ENCODE data around the gene CD79B. TPM values are rescaled to one million over a fixed set of nuclear protein-coding genes. Genes with fewer than 3 reads are reported as not detected.
"Not testable (repeated sequence)": the region's sequence is repeated elsewhere in the genome, so short reads cannot be mapped to it uniquely, and the experiment has no call there.

CD79B gene
- total and polyA plus RNA-seq, 2 experiments from 2014 or later, result not detected

- 62 to 64% methylated on average over 12 of the region's 12 CpGs for WGBS, 2 experiments (ENCODE audit: low coverage in 1 of 2, low lambda C conversion rate in 2 of 2, missing lambda C conversion rate in 2 of 2)
- no peaks in the 10 kb centered on the region for H3K9me3 ChIP-seq (ENCODE audit: low read depth)
- H3K9me2 ChIP-seq (ENCODE audit: insufficient read depth), result no peaks in the 10 kb centered on the region
- DNase-seq, result no peak
- H3K36me3 ChIP-seq (ENCODE audit: low read depth), result no peaks in the 10 kb centered on the region
- H2AFZ ChIP-seq, result no peak overlapping the region
- no peaks in the 10 kb centered on the region for H4K20me1 ChIP-seq (ENCODE audit: insufficient read depth)
- no peak overlapping the region for H3K9ac ChIP-seq
- H3K4me2 ChIP-seq (ENCODE audit: unreplicated experiment), result no peak overlapping the region
- no peaks in the 10 kb centered on the region for H3K4me1 ChIP-seq (ENCODE audit: insufficient read depth)
- H3K4me3 ChIP-seq, result no peak overlapping the region
- TF ChIP-seq EZH2 (IDR thresholded peaks at IDR 0.05; ENCODE audit: insufficient read depth, poor library complexity, severe bottlenecking) (no peak), EZH2phosphoT487 (IDR thresholded peaks at IDR 0.05; ENCODE audit: insufficient read depth, low read depth) (no peak)
- H3K27ac ChIP-seq, result no peak overlapping the region
- H3K79me2 ChIP-seq (ENCODE audit: insufficient read depth), result no peaks in the 10 kb centered on the region
- in situ Hi-C loops (cut with MboI), result loop anchor here (25.0 kb wide), 1 partner anchor 371 kb away; no protein-coding TSS in a partner anchor
- H3F3A ChIP-seq (ENCODE audit: insufficient read depth), result no peaks in the 10 kb centered on the region
- H3K27me3 ChIP-seq (replicated peaks; ENCODE audit: insufficient read depth), result peaks cover 13% of the 10 kb centered on the region; the same call in 1 of the 2 replicates
Measured at GRCh38 chr17:63916566-63917185, 15.5 kb downstream of the CD79B start.

- not testable (repeated sequence) for H3K9me3 ChIP-seq (ENCODE audit: low read depth); H2AFZ ChIP-seq; H3K79me2 ChIP-seq (ENCODE audit: insufficient read depth); H3K9me2 ChIP-seq (ENCODE audit: insufficient read depth); H3K27ac ChIP-seq; H3F3A ChIP-seq (ENCODE audit: insufficient read depth); H3K4me2 ChIP-seq (ENCODE audit: unreplicated experiment); H4K20me1 ChIP-seq (ENCODE audit: insufficient read depth); H3K36me3 ChIP-seq (ENCODE audit: low read depth); H3K4me1 ChIP-seq (ENCODE audit: insufficient read depth); H3K4me3 ChIP-seq; DNase-seq; H3K9ac ChIP-seq
- 56 to 62% methylated on average over 10 of the region's 10 CpGs for WGBS, 2 experiments (ENCODE audit: low coverage in 1 of 2, low lambda C conversion rate in 2 of 2, missing lambda C conversion rate in 2 of 2)
- in situ Hi-C loops (cut with MboI), result loop anchor here (25.0 kb wide), 1 partner anchor 372 kb away; no protein-coding TSS in a partner anchor
- peaks cover 20% of the 10 kb centered on the region; the same call in 1 of the 2 replicates for H3K27me3 ChIP-seq (replicated peaks; ENCODE audit: insufficient read depth)
Measured at GRCh38 chr17:63915753-63916152, 16.4 kb downstream of the CD79B start.

DNA sequence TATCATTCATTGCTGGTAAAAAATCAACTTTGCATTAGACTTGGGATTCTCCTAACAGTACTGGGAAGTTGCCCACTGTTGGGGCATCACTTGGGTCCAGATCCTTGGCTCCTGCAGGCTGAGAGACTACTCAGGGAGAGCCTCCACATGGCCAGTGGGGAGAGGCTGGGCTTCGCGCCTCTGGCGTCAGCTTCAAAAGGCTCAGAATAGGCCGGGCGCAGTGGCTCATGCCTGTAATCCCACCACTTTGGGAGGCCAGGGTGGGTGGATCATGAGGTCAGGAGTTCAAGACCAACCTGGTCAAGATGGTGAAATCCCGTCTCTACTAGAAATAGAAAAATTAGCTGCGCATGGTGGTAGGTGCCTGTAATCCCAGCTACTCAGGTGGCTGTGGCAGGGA is 17.7 kb downstream of the CD79B start:
- no peaks in the 10 kb centered on the region for H3K9me2 ChIP-seq (ENCODE audit: insufficient read depth)
- no peaks in the 10 kb centered on the region for H3F3A ChIP-seq (ENCODE audit: insufficient read depth)
- DNase-seq, result no peak
- TF ChIP-seq EZH2phosphoT487 (IDR thresholded peaks at IDR 0.05; ENCODE audit: insufficient read depth, low read depth), result no peak
- no peak overlapping the region for H3K4me2 ChIP-seq (ENCODE audit: unreplicated experiment)
- no peak overlapping the region for H3K27ac ChIP-seq
- no peaks in the 10 kb centered on the region for H4K20me1 ChIP-seq (ENCODE audit: insufficient read depth)
- in situ Hi-C loops (cut with MboI), result loop anchor here (25.0 kb wide), 1 partner anchor 373 kb away; no protein-coding TSS in a partner anchor
- H3K79me2 ChIP-seq (ENCODE audit: insufficient read depth), result no peaks in the 10 kb centered on the region
- no peaks in the 10 kb centered on the region for H3K36me3 ChIP-seq (ENCODE audit: low read depth)
- 65 to 69% methylated on average over 7 of the region's 7 CpGs for WGBS, 2 experiments (ENCODE audit: low coverage in 1 of 2, low lambda C conversion rate in 2 of 2, missing lambda C conversion rate in 2 of 2)
- H2AFZ ChIP-seq, result no peak overlapping the region
- H3K9ac ChIP-seq, result no peak overlapping the region
- H3K9me3 ChIP-seq (ENCODE audit: low read depth), result no peaks in the 10 kb centered on the region
- no peak overlapping the region for H3K4me3 ChIP-seq
- H3K4me1 ChIP-seq (ENCODE audit: insufficient read depth), result no peaks in the 10 kb centered on the region
- peaks cover 22% of the 10 kb centered on the region; the same call in 1 of the 2 replicates for H3K27me3 ChIP-seq (replicated peaks; ENCODE audit: insufficient read depth)

DNA sequence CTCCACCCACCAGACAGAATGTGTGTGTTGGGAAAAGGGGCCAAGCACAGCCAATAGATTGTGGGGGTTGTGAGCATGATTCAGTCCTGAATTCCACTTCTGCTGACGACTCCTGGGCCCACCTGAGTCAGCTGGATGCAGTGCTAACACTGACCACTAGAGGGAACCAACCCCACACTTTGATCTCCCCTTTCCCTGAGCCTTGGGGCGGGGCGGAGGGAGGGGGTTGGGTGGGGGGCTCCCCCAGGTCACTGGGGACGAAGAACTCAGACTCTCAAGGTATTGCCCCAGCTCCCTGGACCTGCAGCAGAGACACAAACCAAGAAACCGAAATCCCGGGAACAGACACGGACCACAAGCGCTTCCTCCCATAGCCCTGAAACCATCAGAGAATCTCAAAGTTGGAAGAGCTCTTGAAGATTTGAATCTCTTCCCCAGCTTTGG is 20.5 kb downstream of the CD79B start:
- Histone ChIP-seq H3K27ac (no peak overlapping the region), H3K4me3 (no peak overlapping the region), H3K4me1 (ENCODE audit: insufficient read depth) (no peaks in the 10 kb centered on the region), H2AFZ (no peak overlapping the region), H4K20me1 (ENCODE audit: insufficient read depth) (no peaks in the 10 kb centered on the region), H3K9ac (no peak overlapping the region), H3K9me2 (ENCODE audit: insufficient read depth) (no peaks in the 10 kb centered on the region), H3F3A (ENCODE audit: insufficient read depth) (no peaks in the 10 kb centered on the region), H3K9me3 (ENCODE audit: low read depth) (no peaks in the 10 kb centered on the region), H3K79me2 (ENCODE audit: insufficient read depth) (no peaks in the 10 kb centered on the region), H3K36me3 (ENCODE audit: low read depth) (no peaks in the 10 kb centered on the region), H3K4me2 (ENCODE audit: unreplicated experiment) (no peak overlapping the region), H3K27me3 (replicated peaks; ENCODE audit: insufficient read depth) (peaks cover 32% of the 10 kb centered on the region)
- TF ChIP-seq EZH2 (IDR thresholded peaks at IDR 0.05; ENCODE audit: insufficient read depth, poor library complexity, severe bottlenecking), result no peak
- TF ChIP-seq EZH2phosphoT487 (IDR thresholded peaks at IDR 0.05; ENCODE audit: insufficient read depth, low read depth), result no peak
- in situ Hi-C loops (cut with MboI), result loop anchor here (25.0 kb wide), 1 partner anchor 376 kb away; no protein-coding TSS in a partner anchor
- DNase-seq, result peak; percentile 52
- 4 to 51% methylated on average over 3 to 8 of the region's 8 CpGs for whole genome bisulfite sequencing, 2 experiments (ENCODE audit: low coverage in 1 of 2, low lambda C conversion rate in 2 of 2, missing lambda C conversion rate in 2 of 2)

Measured in GM23248 (cell line).